ENCODE results near the gene CFAP119.
"Not testable (repeated sequence)": the region's sequence is repeated elsewhere in the genome, so short reads cannot be mapped to it uniquely, and the experiment has no call there.

Gene CFAP119

DNA sequence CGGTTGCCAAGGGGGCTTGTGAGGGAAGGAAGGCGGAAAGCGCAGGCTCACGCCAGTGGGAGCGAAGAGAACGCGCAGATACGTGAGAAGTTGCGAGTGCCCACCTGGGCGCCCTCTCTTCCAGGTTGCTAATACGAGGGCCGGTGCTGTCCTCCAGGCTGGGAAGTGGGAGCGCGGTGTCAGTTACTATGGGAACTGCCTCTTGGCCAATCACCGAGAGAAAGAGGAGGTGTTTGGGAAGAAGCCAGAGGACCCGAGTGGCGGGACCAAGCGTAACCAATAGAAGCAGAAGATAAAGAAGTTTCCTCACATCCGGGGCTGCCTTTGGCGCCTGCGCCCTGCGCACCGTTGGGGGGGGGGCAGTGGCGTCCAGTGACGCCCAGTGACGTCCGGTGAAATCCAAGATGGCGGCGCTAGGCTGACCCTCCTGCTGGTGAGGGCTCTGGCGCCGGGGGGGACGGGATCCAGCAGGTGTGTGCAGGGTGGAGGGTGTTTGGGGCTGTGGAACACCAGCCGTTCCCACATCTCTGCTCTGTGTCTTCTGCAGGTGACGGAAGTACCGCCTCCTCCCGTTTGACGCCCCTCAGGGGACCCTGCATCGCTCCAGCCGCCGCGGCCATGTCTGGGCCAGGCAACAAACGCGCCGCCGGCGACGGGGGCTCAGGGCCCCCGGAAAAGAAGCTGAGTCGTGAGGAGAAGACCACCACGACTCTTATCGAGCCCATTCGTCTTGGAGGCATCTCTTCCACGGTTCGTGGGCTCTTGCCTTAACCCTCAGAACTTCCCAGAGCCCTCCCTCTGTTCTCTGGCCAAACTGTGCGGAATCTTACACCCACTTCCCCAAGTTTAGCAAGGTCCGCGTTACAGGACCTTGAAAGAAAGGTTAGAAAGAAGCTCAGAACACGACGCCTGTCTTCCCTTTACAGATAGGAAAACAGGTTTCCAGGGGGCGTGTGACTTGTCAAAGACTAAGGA is at the start of gene CFAP119, which contains the start of gene RNF40:
CFAP119 (minus strand) TSS at position 135 of the 975 bp plus-strand sequence. CDS start 314 bp downstream, outside the sequence.
RNF40 (plus strand) TSS at position 395 of the 975 bp plus-strand sequence; CDS start at position 619, 224 bp downstream.
- no peak for FAIRE-seq

DNA sequence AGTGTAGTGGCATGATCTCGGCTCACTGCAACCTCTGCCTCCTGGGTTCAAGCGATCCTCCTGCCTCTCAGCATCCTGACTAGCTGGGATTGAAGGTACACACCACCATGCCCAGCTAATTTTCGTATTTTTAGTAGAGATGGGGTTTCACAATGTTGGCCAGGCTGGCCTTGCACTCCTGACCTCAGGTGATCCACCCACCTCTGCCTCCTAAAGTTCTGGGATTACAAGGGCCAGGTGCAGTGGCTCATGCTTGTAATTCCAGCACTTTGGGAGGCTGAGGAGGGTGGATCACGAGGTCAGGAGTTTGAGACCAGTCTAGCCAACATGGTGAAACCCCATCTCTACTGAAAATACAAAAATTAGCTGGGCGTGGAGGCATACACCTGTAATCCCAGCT is 47.8 kb upstream of the CFAP119 start:
- not testable (repeated sequence) for FAIRE-seq

DNA sequence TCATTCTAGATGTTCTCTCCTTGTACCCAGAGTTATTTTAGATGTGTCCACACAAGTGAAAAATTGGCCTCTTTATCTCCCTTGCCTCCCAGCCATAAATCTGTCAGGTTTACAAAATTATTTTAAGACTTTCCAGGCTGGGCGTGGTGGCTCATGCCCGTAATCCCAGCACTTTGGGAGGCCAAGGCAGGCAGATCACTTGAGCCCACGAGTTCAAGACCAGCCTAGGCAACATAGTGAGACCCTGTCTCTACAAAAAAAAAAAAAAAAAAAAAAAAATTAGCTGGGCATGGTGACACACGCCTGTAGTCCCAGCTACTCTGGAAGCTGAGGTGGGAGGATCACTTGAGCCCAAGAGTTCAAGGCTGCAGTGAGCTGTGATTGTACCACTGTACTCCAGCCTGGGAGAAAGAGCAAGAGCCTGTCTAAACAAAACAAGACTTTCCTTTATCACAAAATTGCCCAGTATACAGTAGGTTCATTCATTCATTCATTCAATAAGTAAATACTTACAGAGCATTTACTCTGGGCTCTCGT is 47.1 kb upstream of the CFAP119 start:
- FAIRE-seq, result not testable (repeated sequence)

- FAIRE-seq, result no peak
Measured at GRCh38 chr16:30808146-30808545, 46.3 kb upstream of the CFAP119 start.

DNA sequence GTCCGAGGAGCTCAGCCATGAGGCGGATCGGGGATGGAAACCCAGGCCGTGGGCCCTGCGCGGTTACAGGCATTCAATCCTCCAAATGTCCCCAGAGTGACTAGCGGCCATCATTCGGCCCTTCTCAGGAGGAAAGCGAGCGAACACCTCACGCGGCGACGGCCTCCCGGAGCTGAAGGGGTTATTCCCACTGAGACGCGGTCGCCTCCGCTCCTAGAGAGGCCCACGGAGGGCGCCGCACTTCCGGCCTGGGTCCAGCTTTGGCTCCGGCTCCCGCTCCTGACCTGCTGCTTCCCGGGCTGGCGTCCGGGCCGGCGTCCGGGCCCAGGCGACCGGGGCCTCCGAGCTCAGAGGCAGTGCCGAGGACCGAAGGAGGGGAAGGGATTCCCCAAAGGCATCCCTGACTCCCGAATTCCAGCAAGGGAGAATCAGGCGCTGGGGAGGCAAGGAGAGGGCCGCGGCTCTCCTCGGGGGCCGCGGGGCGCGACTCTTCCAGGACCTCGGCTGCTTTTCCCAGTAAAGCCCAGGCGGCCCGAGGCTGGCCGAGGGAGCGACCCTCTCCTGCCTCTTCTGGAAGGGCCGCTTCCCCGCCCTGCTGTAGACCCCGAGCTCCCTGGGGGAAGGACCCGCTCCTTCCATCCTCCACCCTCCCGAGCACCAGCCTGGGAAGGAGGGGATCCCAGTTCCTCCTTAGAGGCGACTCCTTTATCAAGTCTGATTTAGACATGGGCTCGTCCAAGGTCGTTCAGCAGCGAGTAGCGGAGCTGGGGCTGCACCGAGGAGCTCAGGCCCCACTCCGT is 43.7 kb upstream of the CFAP119 start:
- no peak for FAIRE-seq

DNA sequence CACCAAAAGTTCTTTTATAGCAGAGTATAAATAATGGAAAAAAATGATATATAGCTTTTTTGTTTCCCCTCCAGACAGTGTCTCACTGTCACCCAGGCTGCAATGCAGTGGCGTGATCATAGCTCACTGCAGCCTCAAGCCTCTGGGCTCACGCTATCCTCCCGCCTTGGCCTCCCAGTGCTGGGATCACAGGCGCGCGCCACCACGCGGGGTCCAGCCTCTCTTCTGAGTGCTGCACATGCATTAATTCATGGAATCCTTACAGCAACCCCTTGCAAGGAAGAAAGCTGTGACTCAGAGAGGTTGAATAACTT is 43.2 kb upstream of the CFAP119 start:
- no peak for FAIRE-seq

DNA sequence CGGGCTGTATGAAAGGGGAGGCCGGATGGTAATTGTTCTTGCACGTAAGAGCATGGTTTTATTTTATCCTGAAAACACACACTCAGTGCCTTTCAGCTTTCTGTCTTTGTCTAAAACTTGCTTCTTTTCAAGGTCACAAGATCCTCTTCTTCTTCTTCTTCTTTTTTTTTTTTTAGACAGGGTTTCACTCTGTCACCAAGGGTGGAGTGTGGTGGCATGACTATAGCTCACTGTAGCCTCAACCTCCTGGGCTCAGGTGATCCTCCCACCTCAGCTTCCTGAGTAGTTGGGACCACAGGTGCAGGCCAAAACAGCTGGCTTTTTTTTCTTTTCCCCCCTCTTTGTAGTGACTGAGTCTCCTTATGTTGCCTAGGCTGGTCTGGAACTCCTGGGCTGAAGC is 41.1 kb upstream of the CFAP119 start:
- FAIRE-seq, result no peak

DNA sequence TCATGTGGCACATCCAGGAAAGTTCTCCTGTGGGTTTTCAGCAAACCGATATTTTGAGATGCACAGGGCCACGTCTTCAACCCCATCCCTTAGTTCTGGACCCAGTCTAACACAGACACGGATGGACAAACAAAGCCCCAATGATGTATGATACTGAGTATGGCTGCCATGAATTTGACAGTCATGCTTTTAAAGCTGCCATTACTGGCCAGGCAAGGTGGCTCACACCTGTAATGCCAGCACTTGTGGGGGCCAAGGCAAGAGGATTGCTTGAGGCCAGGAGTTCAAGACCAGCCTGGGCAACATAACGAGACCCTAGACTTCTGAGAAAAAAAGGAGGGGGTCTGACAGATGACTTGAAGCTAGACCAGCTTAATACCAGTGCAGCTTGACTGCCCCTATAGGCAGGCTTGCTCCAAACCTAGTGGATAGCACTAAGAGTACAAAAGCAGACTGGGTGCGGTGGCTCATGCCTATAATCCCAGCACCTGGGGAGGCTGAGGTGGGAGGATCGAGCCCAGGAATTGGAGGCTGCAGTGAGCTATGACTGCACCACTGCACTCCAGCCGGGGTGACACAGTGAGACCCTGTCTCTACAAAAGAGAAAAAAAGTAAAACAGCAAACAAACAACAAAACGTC is 35.9 kb upstream of the CFAP119 start:
- no peak for FAIRE-seq

GRCh38 chr16:30794634-30795033 is 32.8 kb upstream of the CFAP119 start:
- no peak for FAIRE-seq

DNA sequence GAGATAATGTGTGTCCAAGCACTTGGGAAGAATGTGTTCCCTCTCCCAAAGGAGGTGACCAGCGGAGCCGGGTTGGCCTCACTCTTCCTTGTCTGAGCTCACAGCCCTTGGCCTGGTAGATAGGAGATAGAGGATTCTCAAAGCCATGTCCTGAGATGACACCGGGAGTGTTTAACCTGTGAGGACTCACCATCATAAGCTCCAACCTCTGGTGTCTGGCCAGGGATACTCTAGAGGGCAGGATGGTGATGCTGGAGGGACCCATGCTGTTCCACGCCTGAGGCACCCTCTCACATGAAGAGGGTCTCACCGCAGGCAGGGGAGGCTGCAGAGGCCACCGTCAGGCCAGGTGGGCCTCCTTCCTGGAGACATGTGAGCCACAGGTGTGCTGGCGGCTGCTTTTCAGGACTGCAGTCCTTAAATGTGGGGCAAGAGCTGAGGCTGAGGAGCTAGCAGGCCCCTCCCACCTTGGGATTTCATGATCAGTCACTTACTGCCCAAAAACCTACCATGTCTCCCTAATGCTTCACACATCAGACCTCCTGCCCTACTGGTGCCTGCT is 31.7 kb upstream of the CFAP119 start:
- FAIRE-seq, result no peak

DNA sequence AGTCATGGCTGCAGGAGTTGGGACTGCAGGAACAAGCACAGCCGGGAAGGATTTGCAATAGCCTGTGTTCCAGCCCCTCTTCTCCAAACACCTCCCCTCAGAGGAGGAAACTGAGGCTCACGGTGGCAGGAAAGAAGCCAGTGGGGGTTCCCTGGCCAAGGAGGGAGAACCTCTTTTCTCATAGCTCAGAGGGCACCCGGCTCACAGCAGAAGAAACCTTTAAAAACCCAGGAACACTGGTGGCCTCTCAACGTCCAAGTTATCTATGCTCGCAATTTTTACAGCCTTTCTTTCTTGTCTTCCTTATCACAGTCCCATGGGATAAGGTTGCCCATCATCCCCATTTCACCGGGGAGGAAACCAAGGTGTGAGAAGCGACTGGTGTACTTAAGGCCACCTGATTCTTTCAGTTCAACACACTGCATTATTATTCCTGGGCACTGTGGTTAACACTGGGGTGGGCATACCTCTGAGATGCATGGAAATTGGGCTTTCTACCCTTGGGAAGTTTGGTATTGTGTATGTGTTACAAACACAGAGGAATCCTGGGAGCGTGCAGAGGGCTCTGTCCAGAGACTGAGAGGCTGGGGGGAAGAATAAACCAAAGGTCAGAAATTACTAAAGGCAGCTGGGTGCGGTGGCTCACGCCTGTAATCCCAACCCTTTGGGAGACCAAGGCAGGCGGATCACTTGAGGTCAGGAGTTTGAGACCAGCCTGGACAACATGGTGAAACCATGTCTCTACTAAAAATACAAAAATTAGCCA is 25.9 kb upstream of the CFAP119 start:
- no peak for FAIRE-seq

DNA sequence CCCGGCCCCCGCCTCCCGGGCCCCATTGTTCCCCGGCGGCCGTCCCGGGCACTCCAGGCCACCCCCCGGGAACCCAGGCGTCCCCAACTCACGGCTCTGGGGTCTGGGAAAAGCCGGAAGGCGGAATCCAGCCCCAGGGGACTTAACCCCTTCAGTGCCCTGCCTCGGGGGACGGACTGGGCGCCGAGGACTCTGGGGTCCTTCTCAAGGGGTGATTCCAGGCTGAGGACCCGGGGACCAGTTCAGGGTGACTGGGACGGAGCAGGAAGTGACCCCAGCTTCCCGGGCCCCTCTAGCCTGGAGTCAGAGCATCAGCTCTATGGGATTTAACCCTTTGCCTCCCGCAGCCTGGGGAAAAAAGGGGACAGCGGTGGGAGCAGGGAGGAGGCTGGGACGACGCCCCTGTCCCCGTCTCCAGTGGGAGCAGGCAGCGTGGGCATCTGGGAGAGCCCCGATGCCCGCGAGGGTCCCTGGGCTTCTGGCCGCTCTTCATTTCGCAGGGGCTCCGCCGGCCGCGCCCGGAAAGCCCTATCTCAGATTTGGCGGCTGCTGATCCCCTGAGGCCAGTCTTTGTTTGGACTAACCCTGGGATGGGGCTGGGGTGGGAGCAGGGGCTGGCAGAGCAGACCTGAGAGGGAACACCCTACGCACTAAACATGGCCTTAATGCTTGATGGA is 25.2 kb upstream of the CFAP119 start, which contains the start of gene ZNF629:
ZNF629 (minus strand) TSS at position 270 of the 677 bp plus-strand sequence. CDS start 2,723 bp downstream, outside the sequence.
- no peak for FAIRE-seq

GRCh38 chr16:30786115-30786935 is 24.5 kb upstream of the CFAP119 start:
- no peak for FAIRE-seq

DNA sequence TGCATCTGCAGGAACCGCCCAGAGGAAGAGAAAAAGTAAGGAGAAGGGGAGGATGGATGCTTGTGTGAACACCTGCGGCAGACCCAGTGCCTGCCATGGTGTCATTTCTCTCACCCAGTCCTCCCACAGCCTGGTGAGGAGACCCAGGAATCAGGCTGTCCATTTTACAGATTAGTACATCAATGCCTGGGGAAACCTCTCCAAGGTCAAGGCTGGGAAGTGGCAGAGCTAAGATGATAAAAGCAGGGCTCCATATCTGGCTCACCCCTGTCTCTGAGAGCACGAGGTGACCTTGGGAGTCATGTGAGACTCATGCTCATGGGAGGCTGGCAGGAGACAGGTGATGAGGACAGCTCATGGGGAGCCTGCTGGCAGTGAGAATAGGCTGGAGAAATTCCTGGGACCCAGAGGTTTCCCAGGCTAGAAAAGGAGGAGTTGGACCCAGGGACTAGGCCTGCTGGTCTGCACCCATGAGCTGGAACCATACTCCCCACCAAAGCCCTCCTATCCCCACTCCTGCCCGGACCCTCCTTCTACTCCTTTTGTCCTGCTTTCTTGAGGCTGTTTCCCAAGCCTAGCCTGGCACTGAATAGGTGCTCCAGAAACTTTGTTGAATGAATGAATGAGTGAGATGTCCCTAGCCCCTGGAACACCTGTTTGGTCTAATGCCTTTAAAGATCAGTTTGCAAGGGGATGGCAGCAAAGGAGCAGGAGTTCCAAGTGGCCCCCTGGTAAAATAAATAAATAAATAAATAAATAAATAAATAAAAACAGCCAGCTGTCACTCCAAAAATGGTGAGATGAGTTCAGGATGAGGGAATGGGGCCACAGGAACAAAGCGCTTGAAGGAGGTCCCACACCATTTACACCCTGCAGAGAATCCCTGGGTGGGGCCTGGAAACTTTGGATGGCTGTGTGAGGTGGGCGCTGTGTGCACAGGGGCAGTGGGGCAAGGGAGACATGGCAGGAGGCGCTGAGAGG is 23.6 kb upstream of the CFAP119 start:
- no peak for FAIRE-seq

DNA sequence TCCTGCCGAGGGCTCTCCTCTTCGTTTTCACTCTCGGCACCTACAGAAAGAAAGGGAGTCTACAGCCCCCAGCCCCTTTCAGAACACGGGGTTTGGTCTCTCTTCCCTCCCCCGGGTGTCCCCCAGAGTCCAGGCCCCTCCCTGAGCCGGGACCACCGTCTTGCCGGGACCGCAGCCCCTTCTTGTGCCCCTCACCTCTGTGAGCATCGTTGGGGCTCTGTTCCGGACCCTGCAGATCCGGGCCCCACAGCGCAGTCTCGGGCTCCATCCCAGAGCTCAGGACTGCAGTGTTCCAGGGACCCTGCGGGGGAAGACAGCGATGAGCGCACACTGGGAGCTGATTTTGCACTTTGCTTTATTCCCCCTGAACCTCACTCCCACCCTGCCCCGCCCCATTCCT is 22.4 kb upstream of the CFAP119 start:
- no peak for FAIRE-seq

- FAIRE-seq, result no peak
Measured at GRCh38 chr16:30783280-30784109, 21.6 kb upstream of the CFAP119 start.

DNA sequence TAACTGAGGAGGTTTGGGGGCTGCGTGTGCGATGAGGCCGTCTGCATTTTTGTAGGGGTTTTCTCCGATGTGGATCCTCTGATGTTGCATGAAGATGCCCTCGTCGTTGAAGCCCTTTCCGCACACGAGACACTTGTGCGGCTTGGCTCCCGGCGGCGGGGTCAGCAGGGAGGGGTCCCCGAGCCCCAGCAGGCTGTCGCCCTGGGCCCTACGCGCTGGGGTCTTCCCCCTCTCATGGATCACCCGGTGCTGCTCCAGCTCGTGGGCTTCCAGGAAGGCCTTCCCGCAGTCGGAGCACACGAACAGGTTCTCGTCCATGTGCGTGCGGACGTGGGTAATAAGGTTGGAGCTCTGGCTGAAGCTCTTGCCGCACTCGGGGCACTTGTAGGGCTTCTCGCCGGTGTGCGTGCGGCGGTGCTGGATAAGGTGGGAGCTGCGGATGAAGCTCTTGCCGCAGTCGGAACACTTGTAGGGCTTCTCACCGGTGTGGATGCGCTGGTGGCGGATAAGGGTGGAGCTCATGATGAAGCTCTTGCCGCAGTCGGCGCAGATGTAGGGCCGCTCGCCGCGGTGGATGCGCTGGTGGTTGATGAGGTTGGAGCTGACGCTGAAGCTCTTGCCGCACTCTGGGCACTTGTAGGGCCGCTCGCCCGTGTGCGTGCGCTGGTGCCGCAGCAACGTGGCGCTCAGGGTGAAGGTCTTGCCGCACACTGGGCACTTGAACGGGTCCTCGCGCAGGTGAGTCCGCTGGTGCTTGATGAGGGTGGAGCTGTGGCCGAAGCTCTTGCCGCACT is 20.8 kb upstream of the CFAP119 start:
- no peak for FAIRE-seq

All from colon (tissue), 2 donors.